Progenitor cell of endocrine pancreas (in vitro differentiated cells): ENCODE measurements around the gene PIGR. TPM values are rescaled to one million over a fixed set of nuclear protein-coding genes. Genes with fewer than 3 reads are reported as not detected.

Experiments used
- DNase-seq: peaks from one replicate; pipeline ENCODE4 v3.0.0; 2021; ENCODE audit warnings: low spot score; ENCODE audit not compliant: unreplicated experiment
- H3K27ac Mint-ChIP-seq: 2 replicates; pipeline ENCODE4 v1.8.0; 2021; ENCODE audit warnings: mild to moderate bottlenecking, moderate library complexity, mixed read lengths
- H3K27me3 Mint-ChIP-seq: 2 replicates; pipeline ENCODE4 v1.8.0; 2021; ENCODE audit warnings: mixed read lengths
- H3K36me3 Mint-ChIP-seq: 2 replicates; pipeline ENCODE4 v1.8.0; 2022; ENCODE audit warnings: mixed read lengths; ENCODE audit not compliant: insufficient read depth
- H3K4me1 Mint-ChIP-seq: 2 replicates; pipeline ENCODE4 v1.8.0; 2021; ENCODE audit warnings: low read depth, mixed read lengths
- H3K4me3 Mint-ChIP-seq: 2 replicates; pipeline ENCODE4 v1.8.0; 2021; ENCODE audit warnings: low read depth, mild to moderate bottlenecking, moderate library complexity, mixed read lengths
- H3K9me3 Mint-ChIP-seq: 2 replicates; pipeline ENCODE4 v1.8.0; 2021; ENCODE audit warnings: low read depth, mixed read lengths
- total RNA-seq: library from RNA; stranded (reverse); gene quantifications from 2 replicates; pipeline ENCODE4 v1.2.1, GENCODE V29; 2021
- TF ChIP-seq, protein P1 (sequence below): fragments of 200-600 bp; sonication (generic); IDR thresholded peaks from one replicate; pipeline ENCODE4 v1.5.0; 2021; ENCODE audit warnings: antibody characterized with exemption, mild to moderate bottlenecking; ENCODE audit not compliant: unreplicated experiment

PIGR gene
- total RNA-seq, 1 donor from 2014 or later, result not detected

DNA sequence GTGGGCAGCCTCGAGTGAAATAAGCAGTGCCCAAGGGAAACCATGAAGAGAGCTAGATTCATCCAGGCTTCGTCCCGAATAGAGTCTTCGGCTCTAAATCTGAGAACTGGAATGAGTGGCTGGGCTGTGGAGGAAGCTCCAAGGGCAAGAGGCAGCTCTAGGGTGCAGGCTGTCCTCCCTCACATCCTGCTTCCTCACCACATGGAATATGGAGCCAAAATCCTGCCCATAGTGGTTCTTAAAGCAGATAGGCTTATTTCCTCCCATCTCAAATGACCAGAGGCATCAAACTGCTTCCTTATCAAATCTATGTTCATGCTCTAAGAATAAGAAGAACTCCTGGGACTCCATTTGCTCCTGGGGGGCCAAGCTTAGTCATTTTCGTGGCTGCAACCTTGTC lies 46.5 kb downstream of the PIGR start:
- Mint-ChIP-seq H3K27me3 (peaks cover 50% of the 10 kb centered on the region), H3K4me3 (no peak overlapping the region), H3K36me3 (no peaks in the 10 kb centered on the region), H3K27ac (no peak overlapping the region), H3K4me1 (peaks cover 8% of the 10 kb centered on the region), H3K9me3 (no peaks in the 10 kb centered on the region)
- no peak for DNase-seq
- TF ChIP-seq, protein P1, sequence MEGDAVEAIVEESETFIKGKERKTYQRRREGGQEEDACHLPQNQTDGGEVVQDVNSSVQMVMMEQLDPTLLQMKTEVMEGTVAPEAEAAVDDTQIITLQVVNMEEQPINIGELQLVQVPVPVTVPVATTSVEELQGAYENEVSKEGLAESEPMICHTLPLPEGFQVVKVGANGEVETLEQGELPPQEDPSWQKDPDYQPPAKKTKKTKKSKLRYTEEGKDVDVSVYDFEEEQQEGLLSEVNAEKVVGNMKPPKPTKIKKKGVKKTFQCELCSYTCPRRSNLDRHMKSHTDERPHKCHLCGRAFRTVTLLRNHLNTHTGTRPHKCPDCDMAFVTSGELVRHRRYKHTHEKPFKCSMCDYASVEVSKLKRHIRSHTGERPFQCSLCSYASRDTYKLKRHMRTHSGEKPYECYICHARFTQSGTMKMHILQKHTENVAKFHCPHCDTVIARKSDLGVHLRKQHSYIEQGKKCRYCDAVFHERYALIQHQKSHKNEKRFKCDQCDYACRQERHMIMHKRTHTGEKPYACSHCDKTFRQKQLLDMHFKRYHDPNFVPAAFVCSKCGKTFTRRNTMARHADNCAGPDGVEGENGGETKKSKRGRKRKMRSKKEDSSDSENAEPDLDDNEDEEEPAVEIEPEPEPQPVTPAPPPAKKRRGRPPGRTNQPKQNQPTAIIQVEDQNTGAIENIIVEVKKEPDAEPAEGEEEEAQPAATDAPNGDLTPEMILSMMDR, result no peak

DNA sequence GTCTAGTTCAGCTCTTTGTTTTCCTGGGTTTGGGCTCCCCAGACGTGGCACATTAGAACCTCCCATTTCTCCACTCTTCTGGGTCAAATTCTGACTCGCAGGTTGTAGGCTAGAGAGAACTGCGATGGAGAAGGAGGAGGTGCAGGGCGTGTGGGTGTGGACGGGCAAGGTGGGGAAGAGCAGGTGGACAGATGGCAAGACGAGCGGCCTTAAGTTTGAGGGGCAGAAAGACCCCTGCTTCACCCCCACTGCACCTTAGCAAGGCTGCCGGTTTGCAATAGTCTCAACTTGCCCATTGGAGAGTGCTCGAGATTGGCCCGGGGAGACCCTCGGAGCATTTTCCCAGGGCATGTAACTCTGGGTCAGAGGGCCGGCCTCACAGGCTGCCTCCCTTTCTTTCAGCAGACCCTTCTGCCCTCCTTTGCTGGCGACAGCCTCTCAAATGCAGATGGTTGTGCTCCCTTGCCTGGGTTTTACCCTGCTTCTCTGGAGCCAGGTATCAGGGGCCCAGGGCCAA lies 47.3 kb downstream of the PIGR start:
- DNase-seq, result no peak
- Mint-ChIP-seq H3K27me3 (peaks cover 48% of the 10 kb centered on the region), H3K4me3 (no peak overlapping the region), H3K36me3 (no peaks in the 10 kb centered on the region), H3K9me3 (no peaks in the 10 kb centered on the region), H3K4me1 (peaks cover 8% of the 10 kb centered on the region), H3K27ac (no peak overlapping the region)
- TF ChIP-seq, protein P1, result no peak

DNA sequence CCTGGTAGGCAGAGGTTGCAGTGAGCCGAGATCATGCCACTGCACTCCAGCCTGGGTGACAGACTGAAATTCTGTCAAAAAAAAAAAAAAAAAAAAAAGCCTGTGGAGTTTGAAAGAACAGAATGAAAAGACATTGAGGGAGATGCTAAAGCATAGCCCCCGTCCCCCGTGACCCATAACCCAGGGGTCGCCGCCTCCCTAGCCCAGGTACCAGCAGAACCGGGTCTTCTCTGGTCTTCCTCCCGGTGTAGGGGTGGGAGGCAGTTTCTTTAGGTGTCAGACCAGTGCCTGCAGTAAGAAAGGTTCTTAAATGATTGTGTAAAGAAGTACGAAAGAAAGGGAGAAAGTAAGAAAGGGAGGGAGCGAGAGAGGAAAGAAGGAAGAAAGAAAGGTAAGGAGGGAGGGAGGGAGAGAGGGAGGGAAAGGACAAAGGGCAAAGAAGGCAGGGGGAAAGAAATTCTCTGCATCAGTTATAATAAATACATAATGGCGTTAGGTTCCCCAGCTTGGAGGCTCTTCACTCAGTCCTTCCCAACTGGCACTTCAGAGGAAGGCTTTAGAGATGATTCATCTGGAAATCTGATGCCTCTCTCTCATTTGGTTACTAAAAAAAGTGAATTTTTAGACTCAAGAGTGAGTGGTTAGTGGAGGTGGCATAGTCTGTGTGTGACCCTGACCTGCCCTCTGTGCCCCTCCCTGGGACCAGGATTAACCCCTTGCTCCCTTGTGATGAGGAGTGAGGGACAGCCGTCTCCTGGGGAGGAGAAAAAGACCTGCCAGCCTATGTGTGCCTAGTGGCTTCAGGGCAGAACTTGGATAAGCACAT lies 48.0 kb downstream of the PIGR start:
- Mint-ChIP-seq H3K27ac (no peak overlapping the region), H3K4me3 (no peak overlapping the region), H3K27me3 (peaks cover 44% of the 10 kb centered on the region), H3K4me1 (peaks cover 8% of the 10 kb centered on the region), H3K36me3 (no peaks in the 10 kb centered on the region), H3K9me3 (no peaks in the 10 kb centered on the region)
- DNase-seq, result no peak
- TF ChIP-seq, protein P1, result no peak

DNA sequence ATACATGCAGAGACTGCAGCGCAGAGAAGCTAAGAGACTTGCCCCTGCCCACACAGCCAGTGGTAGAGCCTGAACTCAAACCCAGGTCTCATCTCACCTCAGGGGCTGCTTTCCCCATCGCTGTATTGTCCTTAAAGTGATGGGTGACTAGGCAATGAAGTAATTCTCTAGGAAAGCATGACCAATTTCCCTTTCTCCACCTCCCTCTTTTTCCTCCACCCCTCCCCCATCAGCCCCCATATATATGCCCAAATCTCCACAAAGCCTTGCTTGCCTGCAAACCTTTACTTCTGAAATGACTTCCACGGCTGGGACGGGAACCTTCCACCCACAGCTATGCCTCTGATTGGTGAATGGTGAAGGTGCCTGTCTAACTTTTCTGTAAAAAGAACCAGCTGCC lies 49.1 kb downstream of the PIGR start, which contains the start of gene IL24:
Gene IL24 (plus strand): TSS at position 269 of the 400 bp plus-strand sequence. CDS start 390 bp downstream, outside the sequence.
- TF ChIP-seq, protein P1, result no peak
- H3K27ac Mint-ChIP-seq, result no peak within 1 kb of the TSS
- H3K9me3 Mint-ChIP-seq, result no peaks in the 10 kb centered on the region
- H3K4me3 Mint-ChIP-seq, result no peak within 1 kb of the TSS
- DNase-seq, result no peak
- no peaks in the 10 kb centered on the region for H3K36me3 Mint-ChIP-seq
- peaks cover 8% of the 10 kb centered on the region for H3K4me1 Mint-ChIP-seq
- H3K27me3 Mint-ChIP-seq, result peaks cover 37% of the 10 kb centered on the region

DNA sequence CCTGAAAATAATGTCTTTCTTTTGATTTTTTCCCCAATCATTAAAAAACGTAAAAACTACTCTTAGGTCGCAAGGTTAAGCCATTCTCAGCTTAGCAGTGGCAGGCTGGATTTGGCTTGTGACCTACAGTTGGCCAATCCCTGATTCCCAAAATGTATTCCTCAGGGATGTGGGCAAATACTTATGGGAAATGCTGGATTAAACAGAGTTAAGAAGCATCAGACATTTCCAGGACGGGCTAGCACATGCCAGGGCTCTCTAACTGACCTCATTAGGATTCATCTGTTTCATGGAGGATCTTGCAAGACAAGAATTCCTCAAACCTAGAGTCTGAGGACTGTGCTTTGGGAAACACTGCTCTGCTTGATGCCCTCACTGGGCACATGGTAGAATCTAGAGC lies 50.0 kb downstream of the PIGR start:
- Mint-ChIP-seq H3K36me3 (no peaks in the 10 kb centered on the region), H3K27ac (no peak overlapping the region), H3K4me1 (peaks cover 8% of the 10 kb centered on the region), H3K27me3 (peaks cover 40% of the 10 kb centered on the region), H3K4me3 (no peak overlapping the region), H3K9me3 (no peaks in the 10 kb centered on the region)
- TF ChIP-seq, protein P1, result no peak
- no peak for DNase-seq
